ENCODE measurements around the gene SLC12A1. TPM values are rescaled to one million over a fixed set of nuclear protein-coding genes. Genes with fewer than 3 reads are reported as not detected.

Gene SLC12A1
- total RNA-seq, 1 donor from 2014 or later = not detected

GRCh38 chr15:48265135-48265534, 59.0 kb downstream of the SLC12A1 start:
- Histone ChIP-seq H3K36me3 (ENCODE audit: control insufficient read depth, insufficient read depth, low read length) (no peaks in the 10 kb centered on the region), H3K4me3 (ENCODE audit: low read depth, low read length) (no peak overlapping the region), H3K27me3 (ENCODE audit: control insufficient read depth, insufficient read depth, low read length) (no peaks in the 10 kb centered on the region)
- no peak for DNase-seq (ENCODE audit: low read depth)
- no peak for TF ChIP-seq CTCF (IDR thresholded peaks at IDR 0.05; ENCODE audit: insufficient read depth, low read length, poor library complexity, severe bottlenecking)

GRCh38 chr15:48266024-48266689, 60.1 kb downstream of the SLC12A1 start:
- TF ChIP-seq CTCF (IDR thresholded peaks at IDR 0.05; ENCODE audit: insufficient read depth, low read length, poor library complexity, severe bottlenecking) = no peak
- H3K36me3 ChIP-seq (ENCODE audit: control insufficient read depth, insufficient read depth, low read length) = no peaks in the 10 kb centered on the region
- DNase-seq (ENCODE audit: low read depth) = no peak
- no peaks in the 10 kb centered on the region for H3K27me3 ChIP-seq (ENCODE audit: control insufficient read depth, insufficient read depth, low read length)
- H3K4me3 ChIP-seq (ENCODE audit: low read depth, low read length) = no peak overlapping the region

GRCh38 chr15:48267766-48268165, 61.7 kb downstream of the SLC12A1 start:
- no peak overlapping the region for H3K4me3 ChIP-seq (ENCODE audit: low read depth, low read length)
- TF ChIP-seq CTCF (IDR thresholded peaks at IDR 0.05; ENCODE audit: insufficient read depth, low read length, poor library complexity, severe bottlenecking) = no peak

GRCh38 chr15:48273049-48273448, 66.9 kb downstream of the SLC12A1 start:
- no peak for DNase-seq (ENCODE audit: low read depth)

More at GRCh38 chr15:48267766-48268165, 61.7 kb downstream of the SLC12A1 start:
- Histone ChIP-seq H3K36me3 (ENCODE audit: control insufficient read depth, insufficient read depth, low read length) (no peaks in the 10 kb centered on the region), H3K27me3 (ENCODE audit: control insufficient read depth, insufficient read depth, low read length) (no peaks in the 10 kb centered on the region)
- DNase-seq (ENCODE audit: low read depth) = no peak

GRCh38 chr15:48278666-48279065, 72.6 kb downstream of the SLC12A1 start:
- Histone ChIP-seq H3K4me3 (ENCODE audit: low read depth, low read length) (no peak overlapping the region), H3K27me3 (ENCODE audit: control insufficient read depth, insufficient read depth, low read length) (no peaks in the 10 kb centered on the region), H3K36me3 (ENCODE audit: control insufficient read depth, insufficient read depth, low read length) (no peaks in the 10 kb centered on the region)
- no peak for DNase-seq (ENCODE audit: low read depth)
- TF ChIP-seq CTCF (IDR thresholded peaks at IDR 0.05; ENCODE audit: insufficient read depth, low read length, poor library complexity, severe bottlenecking) = no peak

More at GRCh38 chr15:48273049-48273448, 66.9 kb downstream of the SLC12A1 start:
- Histone ChIP-seq H3K4me3 (ENCODE audit: low read depth, low read length) (no peak overlapping the region), H3K27me3 (ENCODE audit: control insufficient read depth, insufficient read depth, low read length) (no peaks in the 10 kb centered on the region), H3K36me3 (ENCODE audit: control insufficient read depth, insufficient read depth, low read length) (no peaks in the 10 kb centered on the region)
- no peak for TF ChIP-seq CTCF (IDR thresholded peaks at IDR 0.05; ENCODE audit: insufficient read depth, low read length, poor library complexity, severe bottlenecking)

GRCh38 chr15:48279608-48280007, 73.5 kb downstream of the SLC12A1 start:
- no peak for TF ChIP-seq CTCF (IDR thresholded peaks at IDR 0.05; ENCODE audit: insufficient read depth, low read length, poor library complexity, severe bottlenecking)
- Histone ChIP-seq H3K27me3 (ENCODE audit: control insufficient read depth, insufficient read depth, low read length) (no peaks in the 10 kb centered on the region), H3K4me3 (ENCODE audit: low read depth, low read length) (no peak overlapping the region), H3K36me3 (ENCODE audit: control insufficient read depth, insufficient read depth, low read length) (no peaks in the 10 kb centered on the region)
- no peak for DNase-seq (ENCODE audit: low read depth)
